ENCODE data around the gene IFT20.
"Not testable (repeated sequence)": the region's sequence is repeated elsewhere in the genome, so short reads cannot be mapped to it uniquely, and the experiment has no call there.

IFT20 gene

GRCh38 chr17:28306954-28307401, 28.3 kb downstream of the IFT20 start:
- no peak for DNase-seq

GRCh38 chr17:28298449-28298848, 36.8 kb downstream of the IFT20 start:
- DNase-seq = no peak

GRCh38 chr17:28295677-28296578, 39.3 kb downstream of the IFT20 start:
- no peak for DNase-seq

- DNase-seq = no peak
Measured at GRCh38 chr17:28293994-28294393, 41.3 kb downstream of the IFT20 start.

GRCh38 chr17:28292878-28293277, 42.4 kb downstream of the IFT20 start:
- DNase-seq = not testable (repeated sequence)

DNA sequence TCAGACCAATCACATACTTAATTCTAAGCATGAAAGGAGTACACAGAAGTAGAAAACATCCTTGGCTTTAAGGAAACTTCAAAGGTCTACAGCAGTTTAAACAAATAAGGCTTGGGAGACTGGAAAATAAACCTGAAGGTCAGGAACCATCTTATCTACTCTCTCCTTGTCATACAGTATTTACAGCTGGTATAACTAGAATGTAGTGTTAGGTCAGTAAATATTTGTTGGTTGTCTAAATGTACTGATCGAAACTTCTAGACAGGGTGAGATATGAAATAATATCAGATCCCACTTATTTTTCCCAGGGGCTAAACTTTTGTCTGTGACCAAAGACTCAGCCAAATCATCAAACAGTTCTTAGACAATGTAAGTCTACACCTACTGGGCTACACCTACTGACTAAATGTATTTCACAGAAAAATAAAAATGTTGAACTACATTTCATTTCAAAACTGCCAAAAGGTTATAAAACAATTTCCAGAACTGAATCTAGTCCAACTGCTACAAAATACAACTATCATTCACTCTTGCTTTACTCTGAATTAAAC, 43.4 kb downstream of the IFT20 start:
- DNase-seq = no peak

GRCh38 chr17:28290703-28291102, 44.6 kb downstream of the IFT20 start:
- no peak for DNase-seq

DNA sequence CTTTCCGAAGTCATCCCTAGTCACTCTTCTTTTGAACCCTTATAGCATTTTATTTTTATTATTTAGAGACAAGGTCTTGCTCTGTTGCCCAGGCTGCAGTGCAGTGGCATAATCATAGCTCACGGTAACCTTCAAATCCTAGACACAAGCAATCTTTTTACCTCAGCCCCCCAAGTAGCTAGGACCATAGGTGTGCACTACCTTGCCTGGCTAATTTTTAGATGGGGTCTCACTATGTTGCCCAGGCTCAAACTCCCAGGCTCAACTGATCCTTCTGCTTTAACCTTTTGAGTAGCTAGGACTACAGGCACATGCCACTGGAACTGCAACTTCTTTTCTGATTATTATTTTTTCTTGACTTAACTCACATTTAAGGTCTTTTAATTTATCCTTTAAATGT, 49.3 kb downstream of the IFT20 start:
- no peak for DNase-seq

DNA sequence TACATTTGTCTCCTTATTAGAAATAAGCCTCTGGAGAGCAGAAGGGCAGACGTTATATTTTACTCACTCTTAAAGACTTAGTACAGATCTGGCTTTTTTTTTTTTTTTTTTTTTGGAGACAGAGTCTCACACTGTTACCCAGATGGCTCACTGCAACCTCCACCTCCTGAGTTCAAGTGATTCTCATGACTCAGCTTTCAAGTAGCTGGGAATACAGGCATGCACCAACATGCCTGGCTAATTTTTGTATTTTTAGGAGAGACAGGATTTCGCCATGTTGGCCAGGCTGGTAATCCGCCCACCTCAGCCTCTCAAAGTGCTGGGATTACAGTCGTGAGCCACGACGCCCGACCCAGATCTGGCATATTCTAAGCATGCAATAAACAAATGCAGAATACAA, 52.7 kb downstream of the IFT20 start:
- no peak for DNase-seq

DNA sequence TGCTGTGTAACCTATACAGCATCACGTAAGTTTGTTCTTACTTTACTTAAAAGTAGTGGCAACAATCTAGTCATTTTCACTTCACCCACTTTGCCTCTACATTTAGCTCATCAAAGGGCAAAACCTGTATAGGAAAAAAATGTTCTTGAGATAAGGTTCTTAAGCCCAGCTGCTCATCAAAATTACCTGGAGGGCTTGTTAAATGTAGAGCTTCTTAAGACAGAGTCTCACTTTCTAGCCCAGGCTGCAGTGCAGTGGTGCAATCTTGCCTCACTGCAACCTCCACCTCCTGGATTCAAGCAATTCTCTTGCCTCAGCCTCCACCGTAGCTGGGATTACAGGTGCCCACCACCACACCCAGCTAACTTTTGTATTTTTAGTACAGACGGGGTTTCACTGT, 54.4 kb downstream of the IFT20 start:
- no peak for DNase-seq

GRCh38 chr17:28279411-28279810, 55.9 kb downstream of the IFT20 start:
- DNase-seq = no peak

Measured in CD4-positive, alpha-beta T cell treated with Interleukin-12 subunit alpha and Interleukin-12 subunit beta, for 1 hour (primary cell).